Activated CD4-positive, alpha-beta T cell treated with anti-CD3 and anti-CD28 coated beads, Interleukin-2, amount 50 U/mL, for 24 hours (primary cell): ENCODE measurements around the gene RBMS1.

Source experiments
- DNase-seq, 2 donors: peaks; one replicate each; pipeline ENCODE4 v3.0.0-alpha.2; 2020; ENCODE audit warnings: low read depth in 1 of 2, low spot score in 1 of 2

Gene RBMS1

GRCh38 chr2:160261732-160262131, 231.9 kb downstream of the RBMS1 start:
- no peak for DNase-seq

- no peak for DNase-seq
Observed at GRCh38 chr2:160258492-160258805, 235.2 kb downstream of the RBMS1 start.

GRCh38 chr2:160257743-160258491, 235.7 kb downstream of the RBMS1 start:
- no peak for DNase-seq

GRCh38 chr2:160257041-160257742, 236.4 kb downstream of the RBMS1 start:
- DNase-seq: no peak

- DNase-seq: no peak
Observed at GRCh38 chr2:160256507-160256906, 237.1 kb downstream of the RBMS1 start.

GRCh38 chr2:160255408-160255807, 238.2 kb downstream of the RBMS1 start:
- DNase-seq: no peak

- no peak for DNase-seq
Observed at GRCh38 chr2:160254189-160254762, 239.3 kb downstream of the RBMS1 start.

GRCh38 chr2:160253440-160254188, 240.0 kb downstream of the RBMS1 start:
- no peak for DNase-seq

GRCh38 chr2:160252900-160253299, 240.7 kb downstream of the RBMS1 start:
- DNase-seq: no peak

- DNase-seq: no peak
Observed at GRCh38 chr2:160252278-160252887, 241.2 kb downstream of the RBMS1 start.

GRCh38 chr2:160251569-160251968, 242.0 kb downstream of the RBMS1 start:
- no peak for DNase-seq

GRCh38 chr2:160249876-160250275, 243.7 kb downstream of the RBMS1 start:
- DNase-seq: no peak

GRCh38 chr2:160247296-160248035, 246.1 kb downstream of the RBMS1 start:
- DNase-seq: no peak

GRCh38 chr2:160246356-160246755, 247.3 kb downstream of the RBMS1 start:
- DNase-seq: no peak

GRCh38 chr2:160245614-160246155, 247.9 kb downstream of the RBMS1 start:
- no peak for DNase-seq

GRCh38 chr2:160242893-160243564, 250.6 kb downstream of the RBMS1 start:
- no peak for DNase-seq

GRCh38 chr2:160241251-160242137, 252.1 kb downstream of the RBMS1 start:
- no peak for DNase-seq

- no peak for DNase-seq
Observed at GRCh38 chr2:160239436-160239835, 254.2 kb downstream of the RBMS1 start.

GRCh38 chr2:160238392-160238791, 255.2 kb downstream of the RBMS1 start:
- DNase-seq: no peak
